Measurements from ENCODE around the gene CCNI. TPM values are rescaled to one million over a fixed set of nuclear protein-coding genes. Genes with fewer than 3 reads are reported as not detected.
"Not testable (repeated sequence)": the region's sequence is repeated elsewhere in the genome, so short reads cannot be mapped to it uniquely, and the experiment has no call there.

Gene CCNI
- total RNA-seq, 1 donor from 2014 or later, result 344 TPM

- TF ChIP-seq CTCF (IDR thresholded peaks at IDR 0.05; ENCODE audit: borderline replicate concordance), result no peak
- Histone ChIP-seq H3K4me3 (no peak overlapping the region), H3K27ac (replicated peaks) (no peak overlapping the region), H3K27me3 (ENCODE audit: low read depth) (no peaks in the 10 kb centered on the region), H3K36me3 (no peaks in the 10 kb centered on the region), H3K9me3 (replicated peaks) (no peaks in the 10 kb centered on the region), H3K4me1 (peaks cover 19% of the 10 kb centered on the region)
- intact Hi-C loops (cut with micrococcal nuclease), result no loop called here
- no peak for DNase-seq
Observed at GRCh38 chr4:77093401-77093800, 17.6 kb upstream of the CCNI start.

- TF ChIP-seq CTCF (IDR thresholded peaks at IDR 0.05; ENCODE audit: borderline replicate concordance), result no peak
- H3K27ac ChIP-seq (replicated peaks), result no peak overlapping the region
- H3K4me3 ChIP-seq, result no peak overlapping the region
- intact Hi-C loops (cut with micrococcal nuclease), result no loop called here
- no peaks in the 10 kb centered on the region for H3K9me3 ChIP-seq (replicated peaks)
- DNase-seq, result no peak
- H3K36me3 ChIP-seq, result no peaks in the 10 kb centered on the region
- H3K4me1 ChIP-seq, result peaks cover 19% of the 10 kb centered on the region
- no peaks in the 10 kb centered on the region for H3K27me3 ChIP-seq (ENCODE audit: low read depth)
Observed at GRCh38 chr4:77092975-77093374, 17.2 kb upstream of the CCNI start.

- Histone ChIP-seq H3K9me3 (replicated peaks) (no peaks in the 10 kb centered on the region), H3K36me3 (no peaks in the 10 kb centered on the region), H3K27me3 (ENCODE audit: low read depth) (no peaks in the 10 kb centered on the region), H3K27ac (replicated peaks) (no peak overlapping the region), H3K4me1 (peaks cover 9% of the 10 kb centered on the region), H3K4me3 (no peak overlapping the region)
- no peak for TF ChIP-seq CTCF (IDR thresholded peaks at IDR 0.05; ENCODE audit: borderline replicate concordance)
- intact Hi-C loops (cut with micrococcal nuclease), result no loop called here
- DNase-seq, result no peak
Observed at GRCh38 chr4:77089866-77090265, 14.1 kb upstream of the CCNI start.

- intact Hi-C loops (cut with micrococcal nuclease); H3K4me1 ChIP-seq; H3K27me3 ChIP-seq (ENCODE audit: low read depth); H3K4me3 ChIP-seq; H3K27ac ChIP-seq (replicated peaks); DNase-seq; H3K9me3 ChIP-seq (replicated peaks); H3K36me3 ChIP-seq: not testable (repeated sequence)
Observed at GRCh38 chr4:77087027-77087426, 11.2 kb upstream of the CCNI start.

GRCh38 chr4:77084019-77084639, 8.3 kb upstream of the CCNI start:
- no peak for DNase-seq
- intact Hi-C loops (cut with micrococcal nuclease), result no loop called here
- Histone ChIP-seq H3K27me3 (ENCODE audit: low read depth) (no peaks in the 10 kb centered on the region), H3K4me3 (no peak overlapping the region), H3K36me3 (peaks cover 3% of the 10 kb centered on the region), H3K4me1 (peaks cover 2% of the 10 kb centered on the region), H3K27ac (replicated peaks) (no peak overlapping the region), H3K9me3 (replicated peaks) (no peaks in the 10 kb centered on the region)
- TF ChIP-seq CTCF (IDR thresholded peaks at IDR 0.05; ENCODE audit: borderline replicate concordance), result no peak

- DNase-seq, result no peak
- Histone ChIP-seq H3K36me3 (peaks cover 3% of the 10 kb centered on the region), H3K4me3 (no peak overlapping the region), H3K27me3 (ENCODE audit: low read depth) (no peaks in the 10 kb centered on the region), H3K4me1 (peaks cover 8% of the 10 kb centered on the region), H3K9me3 (replicated peaks) (no peaks in the 10 kb centered on the region), H3K27ac (replicated peaks) (no peak overlapping the region)
- TF ChIP-seq CTCF (IDR thresholded peaks at IDR 0.05; ENCODE audit: borderline replicate concordance), result no peak
- intact Hi-C loops (cut with micrococcal nuclease), result no loop called here
Observed at GRCh38 chr4:77082886-77083608, 7.3 kb upstream of the CCNI start.

- H3K4me1 ChIP-seq, result peaks cover 27% of the 10 kb centered on the region
- H3K27me3 ChIP-seq (ENCODE audit: low read depth); H3K36me3 ChIP-seq; DNase-seq; H3K4me3 ChIP-seq; H3K9me3 ChIP-seq (replicated peaks); H3K27ac ChIP-seq (replicated peaks); intact Hi-C loops (cut with micrococcal nuclease): not testable (repeated sequence)
Observed at GRCh38 chr4:77080806-77081205, 5.0 kb upstream of the CCNI start.

All from left ventricle myocardium inferior (tissue), 1 donor.